Stimulated activated CD4-positive, alpha-beta T cell treated with anti-CD3 and anti-CD28 coated beads, Interleukin-12 subunit alpha, Interleukin-12 subunit beta, amount 100 ng/mL, for 48 hours (primary cell): ENCODE measurements around the gene PHOSPHO2.
"Not testable (repeated sequence)": the region's sequence is repeated elsewhere in the genome, so short reads cannot be mapped to it uniquely, and the experiment has no call there.

Source experiments
- DNase-seq, 3 donors: peaks; one replicate each; pipeline ENCODE4 v3.0.0-alpha.2; 2020; ENCODE audit warnings: low read depth in 2 of 3, low spot score in 1 of 3

PHOSPHO2 gene

GRCh38 chr2:169683425-169684134 lies 10.7 kb upstream of the PHOSPHO2 start:
- DNase-seq, result no peak

GRCh38 chr2:169684135-169684565 lies 10.1 kb upstream of the PHOSPHO2 start:
- DNase-seq, result no peak

GRCh38 chr2:169684712-169685111 lies 9.6 kb upstream of the PHOSPHO2 start:
- DNase-seq, result not testable (repeated sequence)

GRCh38 chr2:169686825-169687224 lies 7.4 kb upstream of the PHOSPHO2 start:
- DNase-seq, result not testable (repeated sequence)

- DNase-seq, result not testable (repeated sequence)
Measured at GRCh38 chr2:169687943-169688342, 6.3 kb upstream of the PHOSPHO2 start.

- no peak for DNase-seq
Measured at GRCh38 chr2:169690958-169691357, 3.3 kb upstream of the PHOSPHO2 start.

GRCh38 chr2:169692718-169693117 lies 1.6 kb upstream of the PHOSPHO2 start:
- no peak for DNase-seq

- no peak for DNase-seq
Measured at GRCh38 chr2:169693360-169693759, 909 bp upstream of the PHOSPHO2 start.

- no peak for DNase-seq
Measured at GRCh38 chr2:169694894-169695260, 608 bp downstream of the PHOSPHO2 start.

GRCh38 chr2:169696381-169696780 lies 2.1 kb downstream of the PHOSPHO2 start:
- DNase-seq, result no peak

GRCh38 chr2:169699173-169699572 lies 4.9 kb downstream of the PHOSPHO2 start:
- not testable (repeated sequence) for DNase-seq

- DNase-seq, result no peak
Measured at GRCh38 chr2:169702996-169703395, 8.7 kb downstream of the PHOSPHO2 start.

GRCh38 chr2:169704160-169704708 lies 10.0 kb downstream of the PHOSPHO2 start:
- DNase-seq, result no peak

- no peak for DNase-seq
Measured at GRCh38 chr2:169705927-169706326, 11.7 kb downstream of the PHOSPHO2 start.

GRCh38 chr2:169707626-169708025 lies 13.4 kb downstream of the PHOSPHO2 start:
- DNase-seq, result no peak

- DNase-seq, result no peak
Measured at GRCh38 chr2:169709331-169709730, 15.1 kb downstream of the PHOSPHO2 start.

- DNase-seq, result no peak
Measured at GRCh38 chr2:169709981-169710380, 15.7 kb downstream of the PHOSPHO2 start.

GRCh38 chr2:169711751-169712509 lies 17.7 kb downstream of the PHOSPHO2 start:
- DNase-seq, result no peak

GRCh38 chr2:169712791-169713227 lies 18.5 kb downstream of the PHOSPHO2 start:
- DNase-seq, result no peak

- DNase-seq, result no peak
Measured at GRCh38 chr2:169713331-169713730, 19.1 kb downstream of the PHOSPHO2 start.

GRCh38 chr2:169714699-169715098 lies 20.4 kb downstream of the PHOSPHO2 start:
- no peak for DNase-seq
